AG20443 (cell line): Measurements from ENCODE around the gene ANTXR1.

ENCODE experiments used
- DNase-seq: peaks from one replicate; pipeline ENCODE4 v3.0.0; 2012; ENCODE audit warnings: low spot score, mixed read lengths

ANTXR1 gene

DNA sequence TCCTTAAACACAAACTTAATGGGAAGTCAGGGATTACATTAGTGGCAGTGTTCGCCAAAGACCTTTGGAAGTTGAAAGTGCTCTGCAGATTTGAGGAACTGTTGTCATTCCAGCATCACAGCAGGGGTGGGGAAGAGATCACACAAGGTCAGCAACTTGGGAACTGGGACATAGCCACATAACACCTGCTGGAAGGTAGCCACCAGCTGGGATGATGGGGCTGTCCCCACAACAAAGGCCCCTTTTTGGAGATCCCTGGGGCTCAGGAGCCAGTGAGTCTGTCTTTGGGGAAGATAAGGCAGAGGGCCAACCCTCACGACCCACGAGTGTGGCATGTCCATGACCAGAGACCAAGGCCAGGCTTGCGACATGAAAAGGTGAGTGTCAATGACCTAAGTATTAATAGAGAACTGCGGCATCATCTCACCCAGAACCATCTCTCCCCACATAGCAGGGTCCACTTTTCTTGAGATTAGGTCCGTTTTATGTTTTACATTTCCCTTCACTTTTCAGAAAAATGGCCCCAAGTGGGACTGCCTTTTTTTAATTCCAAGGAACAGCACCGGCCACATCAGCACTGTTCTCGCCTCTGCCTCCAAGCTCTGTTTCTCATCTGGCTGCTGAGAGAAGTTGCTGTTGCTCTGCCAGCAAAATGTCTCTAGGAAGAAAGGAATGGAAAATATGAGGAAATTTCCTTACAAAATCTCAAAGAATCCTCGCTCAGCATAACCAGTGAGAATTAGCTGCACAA lies 267.1 kb downstream of the ANTXR1 start:
- DNase-seq: peak; percentile 45

GRCh38 chr2:69280796-69281412 lies 267.9 kb downstream of the ANTXR1 start:
- DNase-seq: no peak

DNA sequence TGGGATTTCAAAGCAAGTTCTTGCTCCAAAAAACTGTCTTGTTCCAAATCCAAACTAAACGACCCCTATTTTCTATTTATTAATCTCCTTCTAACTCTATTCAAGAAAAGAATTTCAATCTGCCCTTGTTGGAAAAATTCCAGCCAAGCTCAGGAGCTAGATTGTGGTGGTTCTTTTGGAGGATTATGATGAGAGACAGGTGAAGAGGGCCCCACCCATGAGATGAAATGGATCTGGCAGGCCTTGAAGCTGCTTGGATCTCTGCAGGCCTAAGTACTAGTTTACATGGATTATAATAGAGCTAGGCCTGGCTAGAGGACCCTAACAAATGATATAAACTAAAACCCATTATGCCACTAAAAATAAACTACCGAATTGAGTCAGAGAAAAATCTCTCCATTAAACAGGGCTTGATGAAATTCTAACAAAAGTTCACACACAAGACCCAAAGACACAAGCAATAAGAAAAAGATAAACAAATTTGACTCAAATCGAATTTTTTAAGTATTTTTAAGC lies 272.5 kb downstream of the ANTXR1 start:
- DNase-seq: no peak

DNA sequence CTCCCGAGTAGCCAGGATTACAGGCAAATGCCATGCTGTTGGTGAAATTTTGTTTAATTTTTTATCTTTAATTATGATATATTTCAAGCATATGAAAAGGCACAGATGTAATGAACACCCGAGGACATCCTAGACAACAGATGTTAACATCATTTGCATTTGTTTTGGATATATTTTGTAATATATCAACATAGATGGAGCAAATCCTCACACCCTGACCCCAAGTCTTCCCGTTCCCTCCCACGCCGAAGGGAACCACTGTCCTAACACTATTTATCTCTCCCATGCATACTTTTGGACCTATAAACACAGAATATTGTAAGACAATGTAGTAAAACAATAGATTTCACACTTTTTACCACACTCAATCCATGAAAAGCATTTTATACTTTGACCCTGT lies 274.6 kb downstream of the ANTXR1 start:
- DNase-seq: no peak

DNA sequence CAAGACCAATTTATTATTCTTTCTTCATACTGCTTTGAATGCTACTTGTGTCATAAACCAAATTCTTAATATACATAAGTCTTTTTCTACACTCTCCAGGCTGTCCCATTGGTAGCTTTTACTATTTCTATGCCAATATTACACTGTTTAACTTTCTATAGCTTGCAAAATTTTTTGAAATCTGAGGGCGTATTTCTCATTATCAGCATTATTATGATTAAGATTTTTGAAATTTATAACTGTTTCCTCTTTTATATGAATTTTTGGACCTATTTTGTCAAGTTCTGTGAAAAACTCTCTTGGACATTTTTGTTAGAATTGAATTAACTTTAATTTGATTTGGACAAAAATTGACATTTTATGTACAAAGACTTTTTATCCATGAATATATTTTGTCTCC lies 275.4 kb downstream of the ANTXR1 start:
- DNase-seq: no peak

- DNase-seq: peak; percentile 53
These were observed 278.1 kb downstream of the ANTXR1 start for GRCh38 chr2:69291004-69291650.

- no peak for DNase-seq
These were observed 278.7 kb downstream of the ANTXR1 start for GRCh38 chr2:69291721-69292120.

- DNase-seq: no peak
These were observed 279.3 kb downstream of the ANTXR1 start for GRCh38 chr2:69292256-69292655.

DNA sequence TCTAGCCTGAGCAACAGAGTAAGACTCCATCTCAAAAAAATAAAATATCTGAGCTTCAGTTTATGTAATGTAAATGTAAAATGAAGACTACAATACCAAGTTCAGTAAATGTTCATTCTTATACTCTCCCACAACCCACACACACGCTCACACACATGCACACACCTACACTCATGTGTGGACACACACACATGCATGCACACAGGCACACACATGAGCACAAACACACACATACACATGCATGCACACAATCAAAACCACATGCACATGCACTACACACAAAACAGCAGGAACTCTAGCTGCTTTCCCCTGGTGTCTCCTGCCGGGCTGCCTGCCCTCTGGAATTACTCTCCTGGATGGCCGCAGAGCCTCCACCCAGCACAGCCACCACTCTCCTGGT lies 283.4 kb downstream of the ANTXR1 start:
- no peak for DNase-seq

GRCh38 chr2:69297216-69297615 lies 284.2 kb downstream of the ANTXR1 start:
- no peak for DNase-seq

DNA sequence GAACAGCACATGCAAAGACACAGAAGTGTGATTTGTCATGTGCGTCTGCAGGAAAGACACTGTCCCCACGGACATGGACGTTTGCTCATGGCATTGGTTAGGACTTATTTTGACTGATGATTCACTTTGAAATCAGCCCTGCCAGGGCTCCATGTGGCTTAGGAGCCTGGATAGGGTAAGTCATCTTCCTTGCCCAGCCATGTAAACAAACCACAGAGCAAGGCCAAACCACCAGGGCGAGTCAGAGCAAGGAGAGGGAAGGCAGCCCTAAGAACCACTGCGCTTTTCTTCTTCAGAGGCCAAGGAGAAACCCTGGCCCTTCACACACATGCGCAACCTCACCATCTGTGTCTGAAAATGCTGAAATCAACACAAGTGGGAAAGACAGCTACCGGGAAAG lies 285.3 kb downstream of the ANTXR1 start:
- peak; percentile 91 for DNase-seq

- peak; percentile 53 for DNase-seq
These were observed 285.9 kb downstream of the ANTXR1 start for GRCh38 chr2:69298862-69299261.
